Trophoblast cell (in vitro differentiated cells and primary cell): ENCODE results near the gene CFAP298.
A peak's percentile ranks its signal among the peaks of the same experiment; 100 is the strongest.

Experiments
- DNase-seq, 2 donors: peaks; one replicate each; pipeline ENCODE4 v3.0.0-alpha.2; 2016
- H2AFZ ChIP-seq: 2 replicates; pipeline ENCODE4 v1.6.1; 2013; ENCODE audit warnings: low read length, moderate library complexity, mild to moderate bottlenecking; ENCODE audit not compliant: insufficient read depth, poor library complexity
- H2AK5ac ChIP-seq: 2 replicates; pipeline ENCODE4 v1.6.1; 2013; ENCODE audit warnings: mild to moderate bottlenecking, low read length
- H2BK120ac ChIP-seq: 2 replicates; pipeline ENCODE4 v1.6.1; 2013; ENCODE audit warnings: low read length, mild to moderate bottlenecking, moderate library complexity; ENCODE audit not compliant: insufficient read depth, poor library complexity
- H2BK12ac ChIP-seq: 2 replicates; pipeline ENCODE4 v1.6.1; 2013; ENCODE audit warnings: mild to moderate bottlenecking, low read length, moderate library complexity
- H2BK5ac ChIP-seq: 2 replicates; pipeline ENCODE4 v1.6.1; 2013; ENCODE audit warnings: low read length, low read depth, moderate library complexity, mild to moderate bottlenecking; ENCODE audit not compliant: poor library complexity
- H3K14ac ChIP-seq: 2 replicates; pipeline ENCODE4 v1.6.1; 2013; ENCODE audit warnings: mild to moderate bottlenecking, low read length
- H3K18ac ChIP-seq: 2 replicates; pipeline ENCODE4 v1.6.1; 2013; ENCODE audit warnings: mild to moderate bottlenecking, low read length
- H3K23ac ChIP-seq: 2 replicates; pipeline ENCODE4 v1.6.1; 2013; ENCODE audit warnings: low read length
- H3K27ac ChIP-seq: 2 replicates; pipeline ENCODE4 v1.5.1; 2013; ENCODE audit warnings: low read depth, mild to moderate bottlenecking, inconsistent platforms, low read length, moderate library complexity
- H3K27me3 ChIP-seq: 2 replicates; pipeline ENCODE4 v1.6.1; 2013; ENCODE audit warnings: inconsistent platforms, mild to moderate bottlenecking, low read length, moderate library complexity; ENCODE audit not compliant: insufficient read depth
- H3K36me3 ChIP-seq, 2 experiments: 1 replicate in 1 of 2; 2 replicates in 1 of 2; pipeline ENCODE4 v1.6.1; 2013; ENCODE audit warnings: low read length in 2 of 2, mild to moderate bottlenecking in 2 of 2, moderate library complexity in 1 of 2; ENCODE audit not compliant: insufficient read depth in 2 of 2, control insufficient read depth in 1 of 2
- H3K4ac ChIP-seq: 2 replicates; pipeline ENCODE4 v1.6.1; 2013; ENCODE audit warnings: low read depth, mild to moderate bottlenecking, low read length, moderate library complexity
- H3K4me1 ChIP-seq, 2 experiments: 1 replicate in 1 of 2; 2 replicates in 1 of 2; pipeline ENCODE4 v1.6.1; 2013; ENCODE audit warnings: low read length in 2 of 2, mild to moderate bottlenecking in 2 of 2, moderate library complexity in 1 of 2; ENCODE audit not compliant: insufficient read depth in 2 of 2, control insufficient read depth in 1 of 2
- H3K4me2 ChIP-seq: 2 replicates; pipeline ENCODE4 v1.6.1; 2013; ENCODE audit warnings: inconsistent platforms, mild to moderate bottlenecking, low read length, moderate library complexity
- H3K4me3 ChIP-seq: 2 replicates; pipeline ENCODE4 v1.5.1; 2013; ENCODE audit warnings: mild to moderate bottlenecking, low read depth, low read length, inconsistent platforms
- H3K79me1 ChIP-seq: one replicate; pipeline ENCODE4 v1.6.1; 2013; ENCODE audit warnings: low read length
- H3K79me2 ChIP-seq: 2 replicates; pipeline ENCODE4 v1.6.1; 2013; ENCODE audit warnings: low read length, mild to moderate bottlenecking; ENCODE audit not compliant: control insufficient read depth, insufficient read depth, poor library complexity
- H3K9ac ChIP-seq: 2 replicates; pipeline ENCODE4 v1.6.1; 2013; ENCODE audit warnings: mild to moderate bottlenecking, low read length
- H3K9me3 ChIP-seq: 2 replicates; pipeline ENCODE4 v1.6.1; 2013; ENCODE audit warnings: low read depth, mild to moderate bottlenecking, control low read depth, inconsistent platforms, low read length; ENCODE audit not compliant: insufficient read depth
- H4K12ac ChIP-seq: 2 replicates; pipeline ENCODE4 v1.6.1; 2013; ENCODE audit warnings: low read depth, mild to moderate bottlenecking, low read length, moderate library complexity
- H4K8ac ChIP-seq: 2 replicates; pipeline ENCODE4 v1.6.1; 2013; ENCODE audit warnings: low read depth, mild to moderate bottlenecking, low read length, moderate library complexity
- H4K91ac ChIP-seq: one replicate; pipeline ENCODE4 v1.6.1; 2013; ENCODE audit warnings: low read depth, mild to moderate bottlenecking, low read length, moderate library complexity
- WGBS: extraction: QIAGEN DNeasy Blood & Tissue Kit; methylation state at CpG from one replicate; pipeline ENCODE4 v1.1.7; 2013; ENCODE audit warnings: missing lambda C conversion rate; ENCODE audit not compliant: insufficient read length, insufficient coverage; ENCODE audit errors: extremely low coverage; 5-methylcytosine and 5-hydroxymethylcytosine counted together

The CFAP298 gene

DNA sequence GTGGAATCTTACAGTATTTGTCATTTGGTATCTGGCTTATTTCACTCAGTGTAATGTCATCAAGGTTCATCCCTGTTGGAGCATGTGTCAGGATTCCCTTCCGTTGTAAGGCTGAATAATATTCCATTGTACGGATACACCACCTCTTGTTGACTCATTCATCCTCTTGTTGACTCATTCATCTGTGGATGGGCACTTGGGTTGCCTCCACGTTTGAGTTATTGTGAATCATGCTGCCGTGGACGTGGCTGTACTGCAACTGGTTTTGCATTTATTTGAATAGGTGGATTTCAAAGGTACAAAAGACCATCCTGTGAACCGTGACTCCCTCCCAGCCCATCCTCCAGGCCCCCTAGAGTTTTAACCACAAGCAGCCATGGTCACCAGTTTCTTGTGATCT, 15.0 kb downstream of the CFAP298 start:
- Histone ChIP-seq H3K4me3 (no peak overlapping the region), H3K27me3 (no peaks in the 10 kb centered on the region), H3K79me2 (no peaks in the 10 kb centered on the region), H3K4ac (no peak overlapping the region), H3K18ac (no peak overlapping the region), H4K12ac (no peak overlapping the region), H2BK120ac (no peak overlapping the region), H3K79me1 (no peaks in the 10 kb centered on the region), H3K9me3 (peaks cover 1% of the 10 kb centered on the region), H4K91ac (no peak overlapping the region), H3K36me3 (peaks cover 12 to 13% of the 10 kb centered on the region in 2 experiments), H3K27ac (no peak overlapping the region), H3K4me1 (no peaks in the 10 kb centered on the region), H2AK5ac (no peak overlapping the region), H2AFZ (no peak overlapping the region), H2BK5ac (no peak overlapping the region), H3K14ac (no peak overlapping the region), H2BK12ac (no peak overlapping the region), H3K9ac (no peak overlapping the region), H4K8ac (no peak overlapping the region), H3K23ac (no peak overlapping the region), H3K4me2 (no peak overlapping the region)
- DNase-seq, result peak in 1 of 2 donors; percentile 14
- no CpG with 5 or more reads among the region's 6 CpGs for WGBS

DNA sequence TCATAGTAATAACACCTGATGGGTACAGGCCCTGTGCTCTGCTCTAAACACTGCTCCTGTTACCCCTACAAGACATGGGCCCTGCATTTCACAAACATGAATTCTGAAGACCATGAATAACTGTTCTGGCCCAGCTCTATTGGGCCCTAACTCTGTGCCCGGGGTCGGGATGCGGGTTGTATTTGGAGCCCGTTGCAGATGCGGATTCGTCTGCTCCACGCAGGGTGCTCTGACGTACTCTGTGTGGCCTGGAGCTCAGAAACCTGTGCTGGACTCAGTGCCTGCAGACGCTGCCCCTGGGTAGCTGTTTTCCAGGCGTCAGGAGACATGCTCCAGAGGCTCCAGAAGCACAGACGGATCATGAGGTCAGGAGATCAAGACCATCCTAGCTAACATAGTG, 16.7 kb downstream of the CFAP298 start:
- no peak overlapping the region for H4K8ac ChIP-seq
- peaks cover 7% of the 10 kb centered on the region in 2 experiments for H3K36me3 ChIP-seq
- no peak overlapping the region for H3K9ac ChIP-seq
- no peak overlapping the region for H3K18ac ChIP-seq
- no peak overlapping the region for H2AK5ac ChIP-seq
- H4K12ac ChIP-seq, result no peak overlapping the region
- H3K79me1 ChIP-seq, result no peaks in the 10 kb centered on the region
- DNase-seq, result no peak
- no peak overlapping the region for H2BK5ac ChIP-seq
- no peak overlapping the region for H3K4me2 ChIP-seq
- no peak overlapping the region for H2AFZ ChIP-seq
- H2BK120ac ChIP-seq, result no peak overlapping the region
- H3K9me3 ChIP-seq, result peaks cover 1% of the 10 kb centered on the region
- no peaks in the 10 kb centered on the region for H3K4me1 ChIP-seq
- H3K4me3 ChIP-seq, result no peak overlapping the region
- H3K27ac ChIP-seq, result no peak overlapping the region
- H2BK12ac ChIP-seq, result no peak overlapping the region
- H4K91ac ChIP-seq, result no peak overlapping the region
- H3K79me2 ChIP-seq, result no peaks in the 10 kb centered on the region
- H3K27me3 ChIP-seq, result no peaks in the 10 kb centered on the region
- no peak overlapping the region for H3K4ac ChIP-seq
- no CpG with 5 or more reads among the region's 11 CpGs for WGBS
- no peak overlapping the region for H3K14ac ChIP-seq
- no peak overlapping the region for H3K23ac ChIP-seq

DNA sequence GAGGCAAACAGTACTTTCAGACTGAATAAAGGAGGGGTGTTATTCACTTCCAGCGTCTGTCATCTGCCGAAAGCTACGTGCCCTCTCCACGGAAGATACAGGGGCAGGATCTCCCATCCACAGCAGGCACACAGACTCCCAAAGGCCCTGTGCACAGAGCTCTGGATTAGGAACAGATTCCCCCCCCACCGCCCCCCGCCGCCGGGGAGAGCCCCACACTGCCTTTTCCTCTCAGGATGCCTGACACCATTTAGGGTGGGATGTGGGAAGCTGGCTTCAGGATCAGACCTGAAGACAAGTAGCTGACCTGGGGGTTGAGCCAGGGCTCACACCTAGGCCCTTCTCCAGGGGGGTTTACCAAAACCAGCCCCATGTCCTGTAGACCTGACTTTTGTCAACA, 18.5 kb downstream of the CFAP298 start:
- Histone ChIP-seq H3K36me3 (no peaks in the 10 kb centered on the region), H3K4me3 (no peak overlapping the region), H3K27me3 (no peaks in the 10 kb centered on the region), H3K4ac (no peak overlapping the region), H3K79me1 (no peaks in the 10 kb centered on the region), H2AFZ (no peak overlapping the region), H3K79me2 (no peaks in the 10 kb centered on the region), H3K4me1 (no peaks in the 10 kb centered on the region), H3K18ac (no peak overlapping the region), H2BK120ac (no peak overlapping the region), H3K9ac (no peak overlapping the region), H3K27ac (no peak overlapping the region), H2BK12ac (no peak overlapping the region), H4K91ac (no peak overlapping the region), H3K9me3 (peaks cover 1% of the 10 kb centered on the region), H2BK5ac (no peak overlapping the region), H3K14ac (no peak overlapping the region), H3K23ac (no peak overlapping the region), H4K12ac (no peak overlapping the region), H3K4me2 (no peak overlapping the region), H2AK5ac (no peak overlapping the region), H4K8ac (no peak overlapping the region)
- no CpG with 5 or more reads among the region's 8 CpGs for WGBS
- DNase-seq, result no peak

DNA sequence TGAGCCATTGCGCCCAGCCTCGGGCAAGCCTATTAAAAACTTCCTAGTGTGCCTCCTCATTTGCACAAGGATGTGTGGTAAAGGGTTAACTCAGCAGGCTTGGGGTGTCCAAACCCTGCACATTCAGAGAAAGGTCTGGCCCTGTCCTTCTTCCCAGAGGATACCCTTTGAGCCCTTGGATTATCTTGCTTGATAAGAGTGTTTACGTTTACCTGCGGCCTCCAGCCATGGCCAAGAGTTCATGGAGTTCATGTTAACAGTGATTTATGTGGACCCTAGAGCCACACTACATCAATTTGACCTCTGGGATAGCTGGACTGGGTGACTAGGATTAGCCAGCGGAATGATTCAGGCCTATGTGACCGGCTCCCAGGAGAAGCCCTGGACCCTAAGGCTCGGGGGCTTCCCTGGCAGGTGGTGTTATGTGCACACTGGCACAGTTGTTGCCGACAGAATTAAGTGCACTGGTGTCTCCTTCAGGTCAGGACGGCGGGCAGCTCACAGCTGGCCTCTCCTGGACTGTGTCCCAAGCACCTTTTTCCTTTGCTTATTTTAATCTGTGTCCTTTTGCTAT, 19.2 kb downstream of the CFAP298 start:
- no peak overlapping the region for H2BK120ac ChIP-seq
- no peak for DNase-seq
- no peak overlapping the region for H4K8ac ChIP-seq
- no peaks in the 10 kb centered on the region for H3K27me3 ChIP-seq
- no peaks in the 10 kb centered on the region for H3K79me2 ChIP-seq
- H4K91ac ChIP-seq, result no peak overlapping the region
- no peak overlapping the region for H3K23ac ChIP-seq
- H3K79me1 ChIP-seq, result no peaks in the 10 kb centered on the region
- H3K27ac ChIP-seq, result no peak overlapping the region
- H2AFZ ChIP-seq, result no peak overlapping the region
- H3K9ac ChIP-seq, result no peak overlapping the region
- H3K4me1 ChIP-seq, result no peaks in the 10 kb centered on the region
- H3K4me3 ChIP-seq, result no peak overlapping the region
- no peak overlapping the region for H3K4me2 ChIP-seq
- peaks cover 1% of the 10 kb centered on the region for H3K9me3 ChIP-seq
- no peak overlapping the region for H2AK5ac ChIP-seq
- H4K12ac ChIP-seq, result no peak overlapping the region
- H2BK12ac ChIP-seq, result no peak overlapping the region
- H3K18ac ChIP-seq, result no peak overlapping the region
- no peak overlapping the region for H3K14ac ChIP-seq
- no peaks in the 10 kb centered on the region for H3K36me3 ChIP-seq
- H3K4ac ChIP-seq, result no peak overlapping the region
- no CpG with 5 or more reads among the region's 10 CpGs for WGBS
- no peak overlapping the region for H2BK5ac ChIP-seq
